GM18507 (cell line): ENCODE data around the gene AP2A2.
"Not testable (repeated sequence)": the region's sequence is repeated elsewhere in the genome, so short reads cannot be mapped to it uniquely, and the experiment has no call there.

ENCODE experiments used
- DNase-seq: peaks from one replicate; pipeline ENCODE4 v3.0.0; 2011; ENCODE audit warnings: low read depth; ENCODE audit not compliant: insufficient read length; ENCODE audit errors: extremely low spot score
- FAIRE-seq: peaks from 2 replicates; lab custom pipeline; 2011; peaks lifted over from hg19 to GRCh38; lab: Jason Lieb, UNC

AP2A2 gene

GRCh38 chr11:1005928-1006327 lies 80.3 kb downstream of the AP2A2 start:
- DNase-seq: no peak
- no peak for FAIRE-seq

GRCh38 chr11:1006762-1007161 lies 81.1 kb downstream of the AP2A2 start:
- FAIRE-seq (no peak), DNase-seq (no peak)

GRCh38 chr11:1007279-1007678 lies 81.6 kb downstream of the AP2A2 start:
- DNase-seq: no peak
- no peak for FAIRE-seq

- DNase-seq (no peak), FAIRE-seq (no peak)
Observed at GRCh38 chr11:1008001-1008802, 82.5 kb downstream of the AP2A2 start.

- no peak for FAIRE-seq
- no peak for DNase-seq
Observed at GRCh38 chr11:1008803-1009145, 83.1 kb downstream of the AP2A2 start.

GRCh38 chr11:1009371-1009770 lies 83.7 kb downstream of the AP2A2 start:
- no peak for FAIRE-seq

GRCh38 chr11:1009991-1010390 lies 84.3 kb downstream of the AP2A2 start:
- no peak for FAIRE-seq
- DNase-seq: no peak

More at GRCh38 chr11:1009371-1009770, 83.7 kb downstream of the AP2A2 start:
- DNase-seq: no peak

- FAIRE-seq (no peak), DNase-seq (no peak)
Observed at GRCh38 chr11:1010551-1011319, 85.1 kb downstream of the AP2A2 start.

GRCh38 chr11:1011320-1011698 lies 85.6 kb downstream of the AP2A2 start:
- DNase-seq (no peak), FAIRE-seq (no peak)

GRCh38 chr11:1012291-1012690 lies 86.6 kb downstream of the AP2A2 start:
- DNase-seq (no peak), FAIRE-seq (no peak)

GRCh38 chr11:1012740-1013630 lies 87.3 kb downstream of the AP2A2 start:
- DNase-seq (no peak), FAIRE-seq (no peak)

GRCh38 chr11:1013631-1013935 lies 87.9 kb downstream of the AP2A2 start:
- DNase-seq (no peak), FAIRE-seq (no peak)

GRCh38 chr11:1014276-1014675 lies 88.6 kb downstream of the AP2A2 start:
- DNase-seq (no peak), FAIRE-seq (no peak)

GRCh38 chr11:1015064-1015463 lies 89.4 kb downstream of the AP2A2 start:
- DNase-seq (no peak), FAIRE-seq (no peak)

- DNase-seq (no peak), FAIRE-seq (no peak)
Observed at GRCh38 chr11:1015826-1016545, 90.3 kb downstream of the AP2A2 start.

GRCh38 chr11:1016610-1017126 lies 91.0 kb downstream of the AP2A2 start:
- peak; percentile 80 for FAIRE-seq

GRCh38 chr11:1017269-1018005 lies 91.8 kb downstream of the AP2A2 start:
- FAIRE-seq: peak; percentile 56

More at GRCh38 chr11:1016610-1017126, 91.0 kb downstream of the AP2A2 start:
- DNase-seq: not testable (repeated sequence)

GRCh38 chr11:1018091-1018490 lies 92.4 kb downstream of the AP2A2 start:
- DNase-seq (no peak), FAIRE-seq (no peak)

More at GRCh38 chr11:1017269-1018005, 91.8 kb downstream of the AP2A2 start:
- DNase-seq: no peak
